GM19438 (cell line): ENCODE measurements around the gene GOLGA2.

Source experiments
- ATAC-seq: cut with Tn5 transposase; IDR thresholded peaks from one replicate; pipeline ENCODE4 v1.9.1; 2021; ENCODE audit warnings: low read depth; ENCODE audit not compliant: unreplicated experiment

The GOLGA2 gene

DNA sequence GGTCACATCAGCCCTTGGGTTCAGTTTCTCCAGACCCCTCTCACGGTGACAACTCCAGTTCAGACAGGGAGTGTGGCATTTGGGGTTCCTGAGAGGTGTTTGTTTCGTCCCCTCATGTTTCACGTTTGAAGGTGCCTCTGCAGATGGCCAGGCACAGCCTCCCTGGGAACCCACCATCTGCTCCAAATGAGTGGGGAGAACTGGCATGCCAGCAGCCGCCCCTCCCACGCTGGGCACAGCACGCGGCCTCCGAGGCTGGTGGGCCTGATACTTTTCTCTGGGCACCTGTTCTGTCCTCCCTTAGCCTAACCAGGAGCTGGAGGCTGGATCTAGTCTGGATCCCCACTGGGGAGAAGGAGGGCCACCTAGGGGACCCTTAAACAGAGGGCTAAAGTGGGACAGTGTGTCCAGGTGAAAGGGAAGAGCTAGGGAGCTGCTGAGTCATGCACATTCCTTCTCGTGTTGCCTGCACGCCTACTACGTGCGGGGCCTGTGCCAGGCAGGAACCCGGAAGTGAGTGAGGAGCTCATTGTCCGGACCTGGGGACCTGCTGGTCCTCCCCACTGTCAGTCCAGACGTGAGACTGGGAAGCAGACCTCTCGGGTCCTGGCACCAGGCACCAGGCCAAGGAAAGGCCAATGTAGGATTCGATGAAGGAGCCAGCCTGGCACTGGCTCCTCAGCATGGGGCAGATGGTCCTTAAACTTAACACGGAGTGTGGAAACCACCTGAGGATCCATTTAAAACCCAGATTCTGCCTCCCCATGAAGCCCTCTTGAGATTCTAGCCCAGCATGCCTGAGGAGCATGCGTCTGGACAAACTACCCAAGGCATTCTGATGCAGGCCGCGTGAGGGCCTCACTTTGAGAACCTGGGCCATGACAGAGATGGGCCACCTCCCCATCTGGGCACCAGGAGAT lies 61.0 kb downstream of the GOLGA2 start:
- ATAC-seq = no peak

- ATAC-seq = no peak
Measured at GRCh38 chr9:128213746-128214497, 61.9 kb downstream of the GOLGA2 start.

DNA sequence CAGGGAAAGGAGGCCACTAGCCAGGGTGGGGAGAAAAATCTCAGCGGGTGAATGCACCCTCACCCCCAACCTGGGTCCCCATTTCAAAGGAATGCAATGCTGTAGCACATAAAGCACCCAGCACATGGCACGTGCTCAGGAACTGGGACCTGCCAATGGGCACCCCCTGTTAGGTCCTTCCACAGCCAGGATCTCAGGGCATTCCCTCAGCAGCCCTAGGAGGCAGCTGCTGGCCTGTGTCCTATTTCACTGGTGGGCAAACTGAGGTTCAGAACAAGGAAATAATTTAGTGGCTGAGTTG lies 63.9 kb downstream of the GOLGA2 start:
- no peak for ATAC-seq

- ATAC-seq = no peak
Measured at GRCh38 chr9:128211186-128211980, 64.4 kb downstream of the GOLGA2 start.

DNA sequence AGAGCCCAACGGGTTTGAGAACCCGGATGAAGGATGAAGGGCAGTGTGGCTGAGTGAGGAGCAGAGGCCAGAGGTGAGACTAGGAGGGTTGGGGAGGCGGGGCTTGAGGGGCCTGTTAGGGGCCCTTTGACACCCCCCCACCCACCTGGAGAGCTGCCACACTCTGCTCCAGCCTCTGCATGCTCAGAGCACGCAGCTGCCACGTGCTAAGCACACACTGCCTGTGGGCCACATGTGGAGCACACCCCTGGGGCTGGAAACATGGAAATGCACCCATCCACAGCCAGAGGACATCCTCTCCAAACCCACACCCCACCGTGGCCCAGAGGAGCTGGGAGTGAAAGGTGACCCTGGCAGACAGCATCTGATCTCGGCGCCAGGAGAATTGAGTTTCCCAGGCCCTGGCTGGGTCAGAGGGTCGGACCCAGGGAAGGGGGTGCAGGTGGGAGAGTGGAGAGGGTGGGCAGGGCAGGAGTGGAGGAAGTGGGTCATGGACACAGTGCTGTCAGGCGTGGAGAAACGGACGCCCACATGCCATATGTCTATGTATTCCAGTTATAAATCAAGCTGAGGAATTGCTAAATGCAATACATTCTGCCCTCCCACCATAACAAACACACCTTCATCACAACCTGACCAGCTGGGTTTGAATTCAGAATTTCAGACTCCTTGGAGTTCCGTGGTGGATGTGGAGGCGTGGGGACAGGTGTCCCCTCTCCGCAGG lies 66.7 kb downstream of the GOLGA2 start:
- no peak for ATAC-seq

DNA sequence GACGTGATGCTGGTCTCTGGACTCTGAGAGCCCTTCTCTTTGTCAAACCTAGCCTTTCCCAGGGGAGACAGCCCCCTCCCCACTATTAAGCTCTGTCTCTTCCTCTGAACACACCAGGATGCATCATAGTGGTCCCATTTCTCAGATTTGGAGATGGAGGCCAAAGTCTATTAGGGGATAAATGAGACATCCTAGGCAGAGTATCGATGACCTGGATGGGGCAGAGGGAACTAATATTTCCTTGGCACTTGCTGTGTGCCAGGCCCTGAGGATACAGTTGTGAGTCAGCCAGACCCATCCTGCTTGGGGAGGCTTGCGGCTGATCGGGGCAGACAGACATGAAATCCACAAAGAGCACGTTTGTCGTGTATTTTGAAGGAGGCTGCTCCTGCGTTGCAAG lies 67.4 kb downstream of the GOLGA2 start:
- ATAC-seq = no peak

DNA sequence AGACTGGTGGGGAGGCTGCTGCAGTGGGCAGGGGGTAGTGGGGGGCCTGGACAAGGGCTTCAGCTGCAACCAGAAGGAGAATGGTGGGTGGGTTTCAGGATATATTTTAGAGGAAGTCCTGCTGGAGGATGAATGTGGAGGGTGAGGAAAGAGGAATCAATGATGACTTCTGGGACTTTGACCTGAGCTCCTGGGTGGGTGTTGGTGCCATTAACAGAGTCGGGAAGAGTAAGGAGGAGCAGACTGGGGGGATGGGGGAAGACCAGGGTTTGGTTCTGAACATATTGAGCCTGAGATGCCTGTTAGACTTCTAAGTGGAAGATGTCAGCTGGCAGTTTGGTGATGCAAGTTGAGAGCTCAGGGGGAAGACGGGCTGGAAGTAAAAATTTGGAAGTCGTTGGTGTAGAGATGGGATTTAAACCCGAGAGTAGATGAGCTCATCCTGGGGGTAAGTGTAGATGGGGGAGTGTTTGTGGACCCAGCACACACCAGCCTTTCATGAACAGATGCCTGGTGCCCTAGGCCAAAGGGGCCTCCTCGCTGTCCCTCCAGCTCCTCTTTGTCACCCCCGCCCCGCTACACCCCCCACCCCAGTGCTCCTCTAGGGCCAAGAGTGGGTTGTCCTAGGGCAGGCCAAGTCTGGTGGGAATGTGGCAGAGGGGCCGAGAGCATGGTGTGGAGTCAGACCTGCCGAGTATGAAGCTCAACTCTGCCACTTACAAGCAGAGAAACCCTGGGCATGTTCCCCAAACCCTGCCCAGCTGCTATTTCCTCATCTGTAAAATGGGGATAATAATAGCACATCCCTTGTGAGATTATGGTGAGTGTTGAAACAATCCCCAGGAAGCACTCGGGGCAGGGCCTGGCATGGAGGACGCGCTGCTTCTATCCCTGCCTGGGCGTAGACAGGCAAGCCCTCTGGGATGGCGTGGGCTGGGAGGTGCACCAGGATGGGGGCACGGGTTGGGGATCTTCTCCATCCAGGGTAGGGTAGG lies 68.6 kb downstream of the GOLGA2 start:
- ATAC-seq = no peak

DNA sequence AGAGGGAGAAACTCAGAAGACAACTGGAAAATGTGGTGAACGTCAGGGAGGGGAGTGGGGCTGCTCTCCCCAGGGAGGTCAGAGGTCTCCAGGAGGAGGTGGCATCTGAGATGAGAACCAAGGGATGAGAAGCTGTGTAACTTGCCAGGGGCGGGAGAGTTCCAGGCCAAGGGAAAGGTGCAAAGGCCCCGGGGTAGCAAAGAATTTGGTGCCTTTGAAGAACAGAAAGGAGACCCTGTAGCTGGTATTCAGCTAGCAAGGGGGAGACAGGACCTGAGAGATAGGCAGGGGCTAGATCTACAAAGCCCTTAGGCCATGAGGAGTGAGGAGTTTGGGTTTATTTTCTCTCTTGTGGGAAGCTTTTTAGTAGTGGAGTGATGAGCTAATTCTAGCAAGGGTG lies 69.3 kb downstream of the GOLGA2 start:
- no peak for ATAC-seq
